Uterus (tissue), 2 donors: Measurements from ENCODE around the gene TBC1D1.

ENCODE experiments used
- CTCF ChIP-seq, 4 experiments: fragments of 200-600 bp in 2 of 4; fragments of 450-650 bp in 2 of 4; sonication (generic) in 2 of 4; IDR thresholded peaks; one replicate each; pipeline ENCODE4 v1.5.1; 2016 to 2019; ENCODE audit warnings: antibody characterized with exemption in 4 of 4, mild to moderate bottlenecking in 2 of 4, moderate library complexity in 1 of 4
- POLR2A ChIP-seq, 2 donors: fragments of 450-650 bp; IDR thresholded peaks; one replicate each; pipeline ENCODE4 v1.6.1; 2016; ENCODE audit warnings: antibody characterized with exemption in 2 of 2, mild to moderate bottlenecking in 1 of 2, moderate library complexity in 1 of 2

- no peak for TF ChIP-seq CTCF (IDR thresholded peaks at IDR 0.05)
- no peak for TF ChIP-seq POLR2A (IDR thresholded peaks at IDR 0.05)
These were observed 116.8 kb downstream of the TBC1D1 start for GRCh38 chr4:38007645-38008044.
